HepG2 (cell line): ENCODE measurements around the gene GPR179. TPM values are rescaled to one million over a fixed set of nuclear protein-coding genes. Genes with fewer than 3 reads are reported as not detected.

ENCODE experiments used
- FOXP1 ChIP-seq, 2 experiments: fragments of 450-650 bp in 1 of 2; IDR thresholded peaks; 2 replicates each; pipeline ENCODE4 v1.6.1; 2017 to 2018; ENCODE audit warnings: antibody characterized with exemption in 1 of 2
- NCOA2 ChIP-seq: sonication (generic); formaldehyde crosslinking; IDR thresholded peaks from 2 replicates; pipeline ENCODE4 v1.8.0; 2022; ENCODE audit warnings: inconsistent platforms
- RARG ChIP-seq: sonication (generic); formaldehyde crosslinking; IDR thresholded peaks from 2 replicates; pipeline ENCODE4 v1.4.0; 2020; ENCODE audit warnings: low read depth, mild to moderate bottlenecking, missing genetic modification reagents
- SIX1 ChIP-seq: sonication (generic); formaldehyde crosslinking; IDR thresholded peaks from 2 replicates; pipeline ENCODE4 v1.4.0; 2020; ENCODE audit warnings: missing genetic modification reagents, borderline replicate concordance
- SKI ChIP-seq: fragments of 450-650 bp; IDR thresholded peaks from one replicate; pipeline ENCODE4 v1.6.1; 2018; ENCODE audit warnings: mild to moderate bottlenecking; ENCODE audit not compliant: partially characterized antibody
- SNRNP70 ChIP-seq: fragments of 200-400 bp; formaldehyde crosslinking; IDR thresholded peaks from 2 replicates; pipeline ENCODE4 v1.6.1; 2017; ENCODE audit warnings: mild to moderate bottlenecking, low read depth, low read length, moderate library complexity
- SP2 ChIP-seq: sonication (generic); formaldehyde crosslinking; IDR thresholded peaks from 2 replicates; pipeline ENCODE4 v1.5.1; 2020; ENCODE audit warnings: mild to moderate bottlenecking, missing genetic modification reagents
- SRSF9 ChIP-seq: fragments of 200-400 bp; formaldehyde crosslinking; IDR thresholded peaks from 2 replicates; pipeline ENCODE4 v1.6.1; 2018; ENCODE audit warnings: borderline replicate concordance, mild to moderate bottlenecking, low read depth, low read length; ENCODE audit not compliant: insufficient read depth, poor library complexity, severe bottlenecking
- ZFP36L1 ChIP-seq: sonication (generic); formaldehyde crosslinking; IDR thresholded peaks from 2 replicates; pipeline ENCODE4 v1.8.0; 2022; ENCODE audit warnings: mild to moderate bottlenecking, missing genetic modification reagents, moderate library complexity
- ZNF263 ChIP-seq: sonication (generic); formaldehyde crosslinking; IDR thresholded peaks from 2 replicates; pipeline ENCODE4 v1.4.0; 2020; ENCODE audit warnings: missing genetic modification reagents
- ZNF468 ChIP-seq: sonication (generic); formaldehyde crosslinking; IDR thresholded peaks from 2 replicates; pipeline ENCODE4 v1.8.0; 2022; ENCODE audit warnings: mild to moderate bottlenecking, moderate library complexity, missing genetic modification reagents
- ZSCAN25 ChIP-seq: sonication (generic); formaldehyde crosslinking; IDR thresholded peaks from 2 replicates; pipeline ENCODE4 v1.8.0; 2022; ENCODE audit warnings: mild to moderate bottlenecking, missing genetic modification reagents
- polyA plus RNA-seq, 8 experiments: library from polyadenylated mRNA; depleted of rRNA in 3 of 8; stranded (reverse) in 7 of 8; unstranded in 1 of 8; fragments of >200 nt; fragmentation: Illumina TruSeq in 4 of 8; extraction: Trizol in 4 of 8; gene quantifications; 2 replicates each; pipeline versions ENCODE4 v1.2.1 to v1.2.3, GENCODE V29; 2011 to 2016; ENCODE audit warnings: low read depth in 4 of 8, missing spikeins in 1 of 8, mixed read lengths in 1 of 8; ENCODE audit not compliant: insufficient read depth in 1 of 8
- total RNA-seq, 5 experiments: library from RNA; depleted of rRNA; stranded (reverse); fragments of >200 nt; fragmentation: Illumina TruSeq; extraction: Trizol; gene quantifications; 2 replicates each; pipeline ENCODE4 v1.2.3, GENCODE V29; 2016; ENCODE audit warnings: low read depth in 1 of 5
- TF ChIP-seq, protein P1 (sequence below): IDR thresholded peaks from 2 replicates; pipeline ENCODE4 v1.4.0; 2020; ENCODE audit warnings: mild to moderate bottlenecking, missing genetic modification reagents
- TF ChIP-seq, protein P2 (sequence below): sonication (generic); formaldehyde crosslinking; IDR thresholded peaks from 2 replicates; pipeline ENCODE4 v1.4.0; 2020; ENCODE audit warnings: missing genetic modification reagents
- TF ChIP-seq, protein P3 (sequence below): sonication (generic); formaldehyde crosslinking; IDR thresholded peaks from 2 replicates; pipeline ENCODE4 v1.4.0; 2020; ENCODE audit warnings: missing genetic modification reagents
- TF ChIP-seq, protein P4 (sequence below): sonication (generic); formaldehyde crosslinking; IDR thresholded peaks from 2 replicates; pipeline ENCODE4 v1.8.1; 2023; ENCODE audit warnings: mild to moderate bottlenecking, missing genetic modification reagents

The GPR179 gene
- total and polyA plus RNA-seq, 2 of the 13 experiments (the other 11 are each of a cell fraction or from before 2014, with no cell fraction given), result 0.03 TPM; not detected in 1

DNA sequence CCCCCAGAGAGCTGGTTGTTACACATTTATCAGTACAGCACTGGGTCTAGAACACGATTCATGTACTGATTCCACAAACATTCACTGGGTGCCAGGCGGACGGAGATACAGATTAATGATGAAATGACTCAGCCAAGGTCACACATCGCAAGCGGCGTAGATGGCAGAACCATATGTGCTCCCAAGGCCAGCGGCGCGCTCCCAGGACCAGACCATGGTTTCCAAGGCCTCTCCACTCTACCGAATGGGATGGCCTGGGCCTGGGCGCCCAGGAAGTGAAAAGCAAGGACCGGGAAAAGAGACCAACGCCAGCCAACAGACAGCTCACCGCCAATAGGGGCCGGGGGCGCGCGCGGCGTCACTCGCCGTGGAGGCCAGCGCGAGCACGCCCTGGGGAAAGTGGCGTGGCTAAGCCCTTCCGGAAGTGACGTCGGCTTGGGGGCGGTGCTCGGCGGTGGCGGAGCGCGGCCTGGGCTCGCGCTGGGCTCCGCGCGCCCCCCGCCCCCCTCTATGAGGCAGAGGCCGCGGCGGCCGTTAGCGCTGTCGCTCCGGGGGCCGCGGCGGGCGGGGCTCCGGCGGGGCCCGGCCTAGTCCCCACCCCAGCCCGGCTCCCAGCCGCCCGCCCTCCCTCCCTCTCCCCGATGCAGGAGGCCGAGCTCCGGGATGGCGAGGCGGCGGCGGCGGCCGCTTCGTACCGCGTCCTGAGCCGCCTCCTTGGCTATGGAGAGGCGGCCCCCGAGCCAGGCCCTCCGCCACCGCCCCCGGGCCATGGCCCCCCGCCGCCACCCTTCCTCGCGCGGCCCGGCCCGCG is 7.9 kb upstream of the GPR179 start, which contains the start of gene SOCS7 (continued):
- TF ChIP-seq, protein P1, sequence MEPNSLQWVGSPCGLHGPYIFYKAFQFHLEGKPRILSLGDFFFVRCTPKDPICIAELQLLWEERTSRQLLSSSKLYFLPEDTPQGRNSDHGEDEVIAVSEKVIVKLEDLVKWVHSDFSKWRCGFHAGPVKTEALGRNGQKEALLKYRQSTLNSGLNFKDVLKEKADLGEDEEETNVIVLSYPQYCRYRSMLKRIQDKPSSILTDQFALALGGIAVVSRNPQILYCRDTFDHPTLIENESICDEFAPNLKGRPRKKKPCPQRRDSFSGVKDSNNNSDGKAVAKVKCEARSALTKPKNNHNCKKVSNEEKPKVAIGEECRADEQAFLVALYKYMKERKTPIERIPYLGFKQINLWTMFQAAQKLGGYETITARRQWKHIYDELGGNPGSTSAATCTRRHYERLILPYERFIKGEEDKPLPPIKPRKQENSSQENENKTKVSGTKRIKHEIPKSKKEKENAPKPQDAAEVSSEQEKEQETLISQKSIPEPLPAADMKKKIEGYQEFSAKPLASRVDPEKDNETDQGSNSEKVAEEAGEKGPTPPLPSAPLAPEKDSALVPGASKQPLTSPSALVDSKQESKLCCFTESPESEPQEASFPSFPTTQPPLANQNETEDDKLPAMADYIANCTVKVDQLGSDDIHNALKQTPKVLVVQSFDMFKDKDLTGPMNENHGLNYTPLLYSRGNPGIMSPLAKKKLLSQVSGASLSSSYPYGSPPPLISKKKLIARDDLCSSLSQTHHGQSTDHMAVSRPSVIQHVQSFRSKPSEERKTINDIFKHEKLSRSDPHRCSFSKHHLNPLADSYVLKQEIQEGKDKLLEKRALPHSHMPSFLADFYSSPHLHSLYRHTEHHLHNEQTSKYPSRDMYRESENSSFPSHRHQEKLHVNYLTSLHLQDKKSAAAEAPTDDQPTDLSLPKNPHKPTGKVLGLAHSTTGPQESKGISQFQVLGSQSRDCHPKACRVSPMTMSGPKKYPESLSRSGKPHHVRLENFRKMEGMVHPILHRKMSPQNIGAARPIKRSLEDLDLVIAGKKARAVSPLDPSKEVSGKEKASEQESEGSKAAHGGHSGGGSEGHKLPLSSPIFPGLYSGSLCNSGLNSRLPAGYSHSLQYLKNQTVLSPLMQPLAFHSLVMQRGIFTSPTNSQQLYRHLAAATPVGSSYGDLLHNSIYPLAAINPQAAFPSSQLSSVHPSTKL (CRISPR knock-in tag), result peak; percentile 63
- TF ChIP-seq ZFP36L1 (CRISPR knock-in tag), result no peak
- TF ChIP-seq, protein P2, sequence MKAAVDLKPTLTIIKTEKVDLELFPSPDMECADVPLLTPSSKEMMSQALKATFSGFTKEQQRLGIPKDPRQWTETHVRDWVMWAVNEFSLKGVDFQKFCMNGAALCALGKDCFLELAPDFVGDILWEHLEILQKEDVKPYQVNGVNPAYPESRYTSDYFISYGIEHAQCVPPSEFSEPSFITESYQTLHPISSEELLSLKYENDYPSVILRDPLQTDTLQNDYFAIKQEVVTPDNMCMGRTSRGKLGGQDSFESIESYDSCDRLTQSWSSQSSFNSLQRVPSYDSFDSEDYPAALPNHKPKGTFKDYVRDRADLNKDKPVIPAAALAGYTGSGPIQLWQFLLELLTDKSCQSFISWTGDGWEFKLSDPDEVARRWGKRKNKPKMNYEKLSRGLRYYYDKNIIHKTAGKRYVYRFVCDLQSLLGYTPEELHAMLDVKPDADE (CRISPR knock-in tag), result no peak
- TF ChIP-seq SKI, result peak; percentile 64
- TF ChIP-seq, protein P3, sequence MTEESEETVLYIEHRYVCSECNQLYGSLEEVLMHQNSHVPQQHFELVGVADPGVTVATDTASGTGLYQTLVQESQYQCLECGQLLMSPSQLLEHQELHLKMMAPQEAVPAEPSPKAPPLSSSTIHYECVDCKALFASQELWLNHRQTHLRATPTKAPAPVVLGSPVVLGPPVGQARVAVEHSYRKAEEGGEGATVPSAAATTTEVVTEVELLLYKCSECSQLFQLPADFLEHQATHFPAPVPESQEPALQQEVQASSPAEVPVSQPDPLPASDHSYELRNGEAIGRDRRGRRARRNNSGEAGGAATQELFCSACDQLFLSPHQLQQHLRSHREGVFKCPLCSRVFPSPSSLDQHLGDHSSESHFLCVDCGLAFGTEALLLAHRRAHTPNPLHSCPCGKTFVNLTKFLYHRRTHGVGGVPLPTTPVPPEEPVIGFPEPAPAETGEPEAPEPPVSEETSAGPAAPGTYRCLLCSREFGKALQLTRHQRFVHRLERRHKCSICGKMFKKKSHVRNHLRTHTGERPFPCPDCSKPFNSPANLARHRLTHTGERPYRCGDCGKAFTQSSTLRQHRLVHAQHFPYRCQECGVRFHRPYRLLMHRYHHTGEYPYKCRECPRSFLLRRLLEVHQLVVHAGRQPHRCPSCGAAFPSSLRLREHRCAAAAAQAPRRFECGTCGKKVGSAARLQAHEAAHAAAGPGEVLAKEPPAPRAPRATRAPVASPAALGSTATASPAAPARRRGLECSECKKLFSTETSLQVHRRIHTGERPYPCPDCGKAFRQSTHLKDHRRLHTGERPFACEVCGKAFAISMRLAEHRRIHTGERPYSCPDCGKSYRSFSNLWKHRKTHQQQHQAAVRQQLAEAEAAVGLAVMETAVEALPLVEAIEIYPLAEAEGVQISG (CRISPR knock-in tag), result peak; percentile 84
- no peak for TF ChIP-seq SRSF9
- peak; percentile 60 for TF ChIP-seq ZNF263 (CRISPR knock-in tag)
- TF ChIP-seq RARG (CRISPR knock-in tag), result no peak
- TF ChIP-seq ZNF468 (CRISPR knock-in tag), result no peak
- no peak; the same call in none of the 2 replicates for TF ChIP-seq NCOA2
- no peak for TF ChIP-seq SNRNP70
- TF ChIP-seq SP2 (CRISPR knock-in tag), result peak; percentile 81
- no peak for TF ChIP-seq FOXP1 (IDR thresholded peaks at IDR 0.05)
- TF ChIP-seq FOXP1 (CRISPR knock-in tag; IDR thresholded peaks at IDR 0.05), result no peak
- TF ChIP-seq SIX1 (CRISPR knock-in tag), result 0 out of 2 replicates have a peak, but pooled peaks have one; percentile 18
- TF ChIP-seq, protein P4, sequence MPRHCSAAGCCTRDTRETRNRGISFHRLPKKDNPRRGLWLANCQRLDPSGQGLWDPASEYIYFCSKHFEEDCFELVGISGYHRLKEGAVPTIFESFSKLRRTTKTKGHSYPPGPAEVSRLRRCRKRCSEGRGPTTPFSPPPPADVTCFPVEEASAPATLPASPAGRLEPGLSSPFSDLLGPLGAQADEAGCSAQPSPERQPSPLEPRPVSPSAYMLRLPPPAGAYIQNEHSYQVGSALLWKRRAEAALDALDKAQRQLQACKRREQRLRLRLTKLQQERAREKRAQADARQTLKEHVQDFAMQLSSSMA (CRISPR knock-in tag), result peak; percentile 46; the same call in 1 of the 2 replicates
- TF ChIP-seq ZSCAN25 (CRISPR knock-in tag), result no peak
